NCI-H2196 treated with DMSO at 0.1 percent for 48 hours (cell line): ENCODE measurements around the gene CREG2.

ENCODE experiments used
- DNase-seq: peaks from one replicate; lab custom pipeline; 2025; ENCODE audit not compliant: unreplicated experiment; lab: John Stamatoyannopoulos, UW

Gene CREG2

GRCh38 chr2:101409699-101410098, 22.4 kb upstream of the CREG2 start:
- DNase-seq: no peak

GRCh38 chr2:101408925-101409324, 21.6 kb upstream of the CREG2 start:
- DNase-seq: no peak

- no peak for DNase-seq
These were observed 18.1 kb upstream of the CREG2 start for GRCh38 chr2:101405351-101405899.

GRCh38 chr2:101403745-101404144, 16.4 kb upstream of the CREG2 start:
- DNase-seq: no peak

GRCh38 chr2:101402630-101403029, 15.3 kb upstream of the CREG2 start:
- DNase-seq: no peak

GRCh38 chr2:101401906-101402305, 14.6 kb upstream of the CREG2 start:
- no peak for DNase-seq

- no peak for DNase-seq
These were observed 14.0 kb upstream of the CREG2 start for GRCh38 chr2:101401326-101401665.

GRCh38 chr2:101400506-101401325, 13.4 kb upstream of the CREG2 start:
- no peak for DNase-seq

GRCh38 chr2:101400048-101400447, 12.7 kb upstream of the CREG2 start:
- DNase-seq: no peak

GRCh38 chr2:101399021-101399799, 11.9 kb upstream of the CREG2 start:
- no peak for DNase-seq

GRCh38 chr2:101398116-101398821, 11.0 kb upstream of the CREG2 start:
- no peak for DNase-seq

- DNase-seq: no peak
These were observed 9.0 kb upstream of the CREG2 start for GRCh38 chr2:101396316-101396717.

- no peak for DNase-seq
These were observed 8.4 kb upstream of the CREG2 start for GRCh38 chr2:101395545-101396315.

- DNase-seq: no peak
These were observed 929 bp upstream of the CREG2 start for GRCh38 chr2:101388232-101388631.

- no peak for DNase-seq
These were observed 628 bp downstream of the CREG2 start for GRCh38 chr2:101386599-101387150.

- DNase-seq: no peak
These were observed 4.2 kb downstream of the CREG2 start for GRCh38 chr2:101383016-101383541.

GRCh38 chr2:101382442-101382841, 4.9 kb downstream of the CREG2 start:
- no peak for DNase-seq

- DNase-seq: no peak
These were observed 6.9 kb downstream of the CREG2 start for GRCh38 chr2:101380376-101380775.

- no peak for DNase-seq
These were observed 8.2 kb downstream of the CREG2 start for GRCh38 chr2:101379091-101379490.

- no peak for DNase-seq
These were observed 11.7 kb downstream of the CREG2 start for GRCh38 chr2:101375653-101376052.
